Esophagus squamous epithelium (tissue), 5 donors: ENCODE data around the gene PRPS1L1. TPM values are rescaled to one million over a fixed set of nuclear protein-coding genes. Genes with fewer than 3 reads are reported as not detected.

ENCODE experiments used
- DNase-seq: peaks from one replicate; lab custom pipeline; 2025; lab: John Stamatoyannopoulos, UW
- H3K27ac ChIP-seq, 4 donors: fragments of 200-600 bp; sonication (generic); one replicate each; pipeline ENCODE4 v1.5.1; 2016 to 2019; ENCODE audit warnings: mild to moderate bottlenecking in 1 of 4
- H3K27me3 ChIP-seq, 4 donors: fragments of 200-600 bp; sonication (generic); 1 replicate in 3 of 4; 2 replicates in 1 of 4; pipeline versions ENCODE4 v1.5.1 to v1.6.0; 2017 to 2021; ENCODE audit warnings: antibody characterized with exemption in 1 of 4
- H3K36me3 ChIP-seq, 3 donors: fragments of 200-600 bp; sonication (generic); one replicate each; pipeline ENCODE4 v1.5.1; 2016 to 2019
- H3K4me1 ChIP-seq, 3 donors: fragments of 200-600 bp; sonication (generic); one replicate each; pipeline ENCODE4 v1.5.1; 2017 to 2019
- H3K4me3 ChIP-seq, 4 donors: fragments of 200-600 bp; sonication (generic); 1 replicate in 3 of 4; 2 replicates in 1 of 4; pipeline ENCODE4 v1.5.1; 2016 to 2019; ENCODE audit warnings: mild to moderate bottlenecking in 2 of 4, moderate library complexity in 1 of 4
- H3K9me3 ChIP-seq, 3 donors: fragments of 200-600 bp; sonication (generic); one replicate each; pipeline ENCODE4 v1.5.1; 2016 to 2019
- CTCF ChIP-seq, 6 experiments: fragments of 450-650 bp in 4 of 6; fragments of 200-600 bp in 2 of 6; sonication (generic) in 2 of 6; IDR thresholded peaks; one replicate each; pipeline ENCODE4 v1.5.1; 2016 to 2019; ENCODE audit warnings: antibody characterized with exemption in 6 of 6, mild to moderate bottlenecking in 4 of 6, moderate library complexity in 4 of 6
- POLR2A ChIP-seq, 4 donors: fragments of 450-650 bp; IDR thresholded peaks; one replicate each; pipeline ENCODE4 v1.6.1; 2017; ENCODE audit warnings: antibody characterized with exemption in 4 of 4, mild to moderate bottlenecking in 4 of 4, moderate library complexity in 3 of 4
- WGBS, 2 donors: methylation state at CpG; one replicate each; pipeline ENCODE4 v1.1.5; 2018; 5-methylcytosine and 5-hydroxymethylcytosine counted together
- intact Hi-C: fragments of 100-400 bp; cut with DNase I; formaldehyde crosslinking; loops from one replicate; pipeline ENCODE4 v1.15.0; 2022
- total RNA-seq, 4 donors: library from RNA; depleted of rRNA; stranded (reverse); fragments of >200 nt; gene quantifications; one replicate each; pipeline ENCODE4 v1.1.0, GENCODE V29; 2016
- donor health status: DM: yes; HTN: yes; CAD: no.

PRPS1L1 gene
- total RNA-seq, 4 donors from 2014 or later: not detected

DNA sequence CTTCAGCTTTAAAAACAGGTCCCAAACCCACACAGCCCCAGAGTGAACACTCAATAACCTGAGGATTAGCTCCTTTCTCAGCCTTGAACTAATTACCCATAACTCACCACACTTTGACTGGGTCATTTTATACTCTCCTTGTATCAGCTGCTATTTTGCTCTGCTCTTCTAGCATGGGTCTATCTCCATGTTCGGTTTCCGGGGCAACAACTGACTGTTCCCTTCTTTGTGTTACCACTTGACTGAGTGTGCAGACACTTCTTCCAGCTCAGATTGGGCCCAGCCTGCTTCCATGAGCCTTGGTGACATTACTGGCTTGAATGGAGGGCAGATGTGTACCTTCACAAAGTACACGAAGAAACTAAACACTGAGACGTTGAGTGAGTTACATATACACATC lies 31.5 kb upstream of the PRPS1L1 start:
- TF ChIP-seq CTCF (IDR thresholded peaks at IDR 0.05) (no peak), POLR2A (IDR thresholded peaks at IDR 0.05) (no peak)
- DNase-seq: no peak
- 70 to 86% methylated on average over 4 of the region's 4 CpGs for WGBS, 2 donors
- Histone ChIP-seq H3K27ac (no peak overlapping the region), H3K27me3 (no peaks in the 10 kb centered on the region), H3K4me1 (no peaks in the 10 kb centered on the region), H3K36me3 (no peaks in the 10 kb centered on the region), H3K4me3 (no peak overlapping the region), H3K9me3 (no peaks in the 10 kb centered on the region)
- intact Hi-C loops: no loop called here

GRCh38 chr7:18053941-18054340 lies 26.3 kb upstream of the PRPS1L1 start:
- Histone ChIP-seq H3K27ac (no peak overlapping the region), H3K36me3 (no peaks in the 10 kb centered on the region), H3K9me3 (no peaks in the 10 kb centered on the region), H3K27me3 (no peaks in the 10 kb centered on the region), H3K4me1 (no peaks in the 10 kb centered on the region), H3K4me3 (no peak overlapping the region)
- TF ChIP-seq CTCF (IDR thresholded peaks at IDR 0.05) (no peak), POLR2A (IDR thresholded peaks at IDR 0.05) (no peak)
- DNase-seq: no peak
- intact Hi-C loops: no loop called here
- 84 to 91% methylated on average over 2 of the region's 2 CpGs for WGBS, 2 donors

GRCh38 chr7:18053177-18053928 lies 25.7 kb upstream of the PRPS1L1 start:
- TF ChIP-seq POLR2A (IDR thresholded peaks at IDR 0.05) (no peak), CTCF (IDR thresholded peaks at IDR 0.05) (no peak)
- intact Hi-C loops: no loop called here
- DNase-seq: no peak
- Histone ChIP-seq H3K36me3 (no peaks in the 10 kb centered on the region), H3K27me3 (no peaks in the 10 kb centered on the region), H3K27ac (no peak overlapping the region), H3K4me1 (no peaks in the 10 kb centered on the region), H3K4me3 (no peak overlapping the region), H3K9me3 (no peaks in the 10 kb centered on the region)
- 29 to 40% methylated on average over 2 of the region's 2 CpGs for WGBS, 2 donors

GRCh38 chr7:18049262-18049661 lies 21.6 kb upstream of the PRPS1L1 start:
- 52 to 83% methylated on average over 4 of the region's 4 CpGs for WGBS, 2 donors
- H3K4me3 ChIP-seq: no peak overlapping the region
- no peaks in the 10 kb centered on the region for H3K9me3 ChIP-seq
- no peaks in the 10 kb centered on the region for H3K36me3 ChIP-seq
- H3K4me1 ChIP-seq: no peaks in the 10 kb centered on the region
- no peak for DNase-seq
- H3K27me3 ChIP-seq: no peaks in the 10 kb centered on the region
- intact Hi-C loops: loop anchor here (10.0 kb wide), 1 partner anchor 64 kb away; no protein-coding TSS in a partner anchor
- TF ChIP-seq POLR2A (IDR thresholded peaks at IDR 0.05): no peak
- no peak for TF ChIP-seq CTCF (IDR thresholded peaks at IDR 0.05)
- no peak overlapping the region for H3K27ac ChIP-seq

GRCh38 chr7:18046601-18047000 lies 19.0 kb upstream of the PRPS1L1 start:
- intact Hi-C loops: loop anchor here (10.0 kb wide), 1 partner anchor 62 kb away; no protein-coding TSS in a partner anchor
- Histone ChIP-seq H3K9me3 (no peaks in the 10 kb centered on the region), H3K27me3 (no peaks in the 10 kb centered on the region), H3K36me3 (no peaks in the 10 kb centered on the region), H3K4me3 (no peak overlapping the region), H3K27ac (no peak overlapping the region), H3K4me1 (no peaks in the 10 kb centered on the region)
- DNase-seq: no peak
- 74 to 81% methylated on average over 1 of the region's 1 CpG for WGBS, 2 donors
- no peak for TF ChIP-seq POLR2A (IDR thresholded peaks at IDR 0.05)
- TF ChIP-seq CTCF (IDR thresholded peaks at IDR 0.05): no peak
